ENCODE data around the gene GRSF1.
"Not testable (repeated sequence)": the region's sequence is repeated elsewhere in the genome, so short reads cannot be mapped to it uniquely, and the experiment has no call there.

The GRSF1 gene

DNA sequence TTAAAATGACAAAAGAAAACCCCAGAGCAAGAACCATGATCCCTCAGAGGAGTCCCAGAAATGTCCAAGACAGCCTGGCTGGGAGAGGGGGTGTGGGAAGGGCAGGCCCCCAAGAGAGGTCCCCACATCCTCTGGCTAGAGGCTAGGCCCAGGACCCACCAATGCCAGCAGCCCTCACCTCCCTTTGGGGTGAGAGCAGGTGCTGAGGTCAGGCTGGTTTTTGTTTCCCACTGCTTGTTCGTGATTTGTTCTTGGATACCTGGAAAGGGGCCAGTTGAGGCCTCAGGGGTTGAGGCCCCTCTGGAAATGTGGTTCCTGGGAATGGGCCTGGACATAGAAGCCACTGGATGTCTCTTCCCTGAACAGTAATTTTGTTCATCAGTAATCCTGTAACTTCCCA lies 2.3 kb upstream of the GRSF1 start:
- Histone ChIP-seq H3K36me3 (ENCODE audit: insufficient read depth, low read length) (no peaks in the 10 kb centered on the region), H3K4me1 (ENCODE audit: insufficient read depth, low read length) (peaks cover under 1% of the 10 kb centered on the region), H3K9ac (ENCODE audit: low read depth, low read length) (no peak overlapping the region), H3K9me3 (ENCODE audit: control insufficient read depth, insufficient read depth, low read length) (no peaks in the 10 kb centered on the region)

DNA sequence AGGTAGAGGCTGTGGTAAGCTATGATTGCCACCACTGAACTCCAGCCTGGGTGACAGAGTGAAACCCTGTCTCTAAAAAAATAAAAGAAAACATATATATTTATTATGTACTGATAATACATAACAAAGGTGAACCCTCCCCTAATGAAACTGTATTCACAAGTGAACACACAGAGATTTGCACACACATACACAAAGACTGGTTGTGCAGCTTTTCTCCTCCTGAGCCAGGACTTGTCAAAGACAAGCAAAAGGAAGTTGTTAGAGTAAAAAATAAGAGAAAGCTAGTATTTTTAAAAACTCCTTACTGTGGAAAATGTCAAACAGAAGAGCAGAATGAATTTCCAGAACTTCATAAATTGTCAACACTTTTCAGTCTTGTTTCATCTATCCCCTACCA lies 1.5 kb upstream of the GRSF1 start:
- H3K36me3 ChIP-seq (ENCODE audit: insufficient read depth, low read length), result peaks cover 2% of the 10 kb centered on the region; the same call in 1 of the 2 replicates
- no peaks in the 10 kb centered on the region for H3K9me3 ChIP-seq (ENCODE audit: control insufficient read depth, insufficient read depth, low read length)
- peaks cover 8% of the 10 kb centered on the region for H3K4me1 ChIP-seq (ENCODE audit: insufficient read depth, low read length)
- no peak overlapping the region for H3K9ac ChIP-seq (ENCODE audit: low read depth, low read length)

DNA sequence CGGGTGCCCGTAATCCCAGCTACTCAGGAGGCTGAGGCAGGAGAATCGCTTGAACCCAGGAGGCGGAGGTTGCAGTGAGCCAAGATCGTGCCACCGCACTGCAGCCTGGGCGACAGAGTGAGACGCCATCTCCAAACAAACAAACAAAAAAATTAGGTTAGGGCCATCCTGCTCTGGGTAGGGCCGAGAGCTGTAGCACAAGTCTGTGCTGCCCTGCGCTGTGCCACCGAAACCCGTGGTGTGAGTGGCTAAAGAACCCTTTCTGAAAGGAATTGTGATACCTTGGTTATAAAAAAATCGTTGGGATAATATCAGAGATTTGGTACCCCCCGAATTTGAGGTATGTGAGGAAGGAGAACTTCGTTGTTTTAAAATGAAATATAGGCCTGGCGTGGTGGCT lies 941 bp upstream of the GRSF1 start:
- not testable (repeated sequence) for H3K36me3 ChIP-seq (ENCODE audit: insufficient read depth, low read length); H3K9ac ChIP-seq (ENCODE audit: low read depth, low read length); H3K4me1 ChIP-seq (ENCODE audit: insufficient read depth, low read length); H3K9me3 ChIP-seq (ENCODE audit: control insufficient read depth, insufficient read depth, low read length)

DNA sequence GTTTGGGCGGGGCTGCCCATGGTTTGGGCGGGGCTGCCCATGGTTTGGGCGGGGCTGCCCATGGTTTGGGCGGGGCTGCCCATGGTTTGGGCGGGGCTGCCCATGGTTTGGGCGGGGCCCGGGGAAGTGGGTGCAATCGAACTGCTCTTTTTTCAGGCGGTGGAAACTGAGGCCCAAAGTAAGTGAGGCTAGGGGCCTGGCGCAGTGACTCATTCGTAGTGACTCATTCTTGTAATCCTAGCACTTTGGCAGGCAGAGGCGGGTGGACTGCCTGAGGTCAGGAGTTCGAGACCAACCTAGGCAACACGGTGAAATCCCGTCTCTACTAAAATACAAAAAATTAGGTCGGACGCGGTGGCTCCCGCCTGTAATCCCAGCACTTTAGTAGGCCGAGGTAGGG lies 447 bp upstream of the GRSF1 start:
- not testable (repeated sequence) for H3K9ac ChIP-seq (ENCODE audit: low read depth, low read length); H3K4me1 ChIP-seq (ENCODE audit: insufficient read depth, low read length); H3K36me3 ChIP-seq (ENCODE audit: insufficient read depth, low read length); H3K9me3 ChIP-seq (ENCODE audit: control insufficient read depth, insufficient read depth, low read length)

DNA sequence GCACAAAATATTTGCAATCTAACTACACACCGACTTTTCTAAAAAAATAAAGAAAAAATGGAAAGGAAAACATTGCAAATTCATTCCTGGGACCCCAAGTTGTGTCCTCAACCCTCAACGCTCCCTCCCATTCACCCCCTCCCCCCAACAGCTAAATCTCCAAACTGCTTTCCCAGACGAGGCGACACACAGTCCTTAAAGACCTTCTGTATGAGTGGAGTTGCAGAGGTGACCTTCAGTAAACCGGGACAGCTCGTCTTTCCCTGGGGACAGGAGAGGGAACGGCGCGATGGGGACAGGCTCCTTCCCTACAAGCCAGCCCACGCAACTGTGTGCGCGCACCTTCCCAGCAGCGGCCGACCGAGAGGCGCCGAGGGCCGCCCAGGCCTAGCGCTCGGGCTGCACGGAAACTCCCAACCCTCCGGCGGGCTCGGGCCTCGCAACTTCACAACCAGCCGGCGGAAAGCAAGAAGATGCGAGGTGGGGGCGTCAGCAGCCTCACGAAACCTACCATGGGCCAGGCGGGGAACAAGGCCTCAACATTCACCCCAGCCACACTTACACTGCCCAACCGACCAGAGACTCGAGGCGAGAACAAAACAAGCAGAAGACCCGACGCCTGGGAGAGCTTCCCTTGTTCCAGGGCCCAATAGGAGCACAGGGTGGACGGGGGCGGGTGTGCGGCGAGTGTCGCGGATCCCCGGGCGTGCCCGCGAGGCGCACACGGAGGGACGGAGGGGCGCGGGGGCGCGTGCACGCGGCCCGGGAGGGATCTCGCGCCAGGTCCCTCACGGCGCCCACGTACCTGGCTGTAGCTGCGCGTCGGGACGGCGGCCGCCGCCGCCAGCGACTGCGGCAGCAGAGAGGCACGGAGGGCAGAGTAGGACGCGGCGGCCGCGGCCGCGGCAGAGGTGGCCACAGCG lies 763 bp downstream of the GRSF1 start:
- Histone ChIP-seq H3K36me3 (ENCODE audit: insufficient read depth, low read length) (peaks cover 5% of the 10 kb centered on the region), H3K4me1 (ENCODE audit: insufficient read depth, low read length) (peaks cover 10% of the 10 kb centered on the region), H3K9ac (ENCODE audit: low read depth, low read length) (peak overlapping the region; percentile 81), H3K9me3 (ENCODE audit: control insufficient read depth, insufficient read depth, low read length) (no peaks in the 10 kb centered on the region)

DNA sequence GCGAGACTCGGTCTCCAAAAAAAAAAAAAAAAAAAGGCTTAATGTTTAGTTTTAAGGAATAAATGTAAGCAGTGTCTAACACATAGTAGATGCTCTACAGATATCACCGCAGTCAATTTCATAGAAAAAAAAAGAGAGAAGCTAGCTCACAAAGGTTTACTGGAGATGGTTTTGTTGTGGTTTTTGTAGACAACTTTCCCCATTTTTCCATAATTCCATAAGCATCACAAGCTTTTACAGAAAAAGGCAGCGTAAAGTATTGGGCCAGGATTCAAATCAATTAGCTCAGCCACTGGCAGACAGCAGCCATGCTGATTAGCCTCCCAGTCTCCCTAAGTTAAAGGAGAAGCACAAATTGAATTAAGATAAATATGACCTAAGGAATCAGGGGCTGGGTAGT lies 1.5 kb downstream of the GRSF1 start:
- H3K9me3 ChIP-seq (ENCODE audit: control insufficient read depth, insufficient read depth, low read length), result no peaks in the 10 kb centered on the region
- H3K4me1 ChIP-seq (ENCODE audit: insufficient read depth, low read length), result peaks cover 10% of the 10 kb centered on the region

DNA sequence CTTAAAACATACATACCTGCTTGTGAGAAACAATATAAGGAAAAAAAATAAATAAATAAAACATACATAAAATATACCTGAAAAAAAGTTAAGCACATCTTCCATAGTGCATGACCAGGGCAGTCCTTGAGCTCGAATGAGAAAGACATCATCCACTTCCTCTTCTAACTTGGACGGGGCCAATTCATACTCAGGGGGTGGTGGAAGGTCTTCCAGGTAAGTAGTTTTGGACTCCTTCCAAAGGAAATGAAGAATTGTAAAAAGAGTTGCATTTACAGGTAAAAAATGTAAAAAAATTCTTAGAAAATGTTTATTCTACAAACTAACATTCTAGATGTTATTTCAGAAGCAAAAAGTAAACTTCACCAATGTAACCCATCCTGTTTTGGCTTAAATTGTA lies 3.6 kb downstream of the GRSF1 start:
- Histone ChIP-seq H3K36me3 (ENCODE audit: insufficient read depth, low read length) (peaks cover 29% of the 10 kb centered on the region), H3K4me1 (ENCODE audit: insufficient read depth, low read length) (peaks cover 10% of the 10 kb centered on the region), H3K9me3 (ENCODE audit: control insufficient read depth, insufficient read depth, low read length) (no peaks in the 10 kb centered on the region), H3K9ac (ENCODE audit: low read depth, low read length) (no peak overlapping the region)

More for the DNA sequence above, 1.5 kb downstream of the GRSF1 start:
- H3K9ac ChIP-seq (ENCODE audit: low read depth, low read length), result peak overlapping the region; percentile 81
- peaks cover 9% of the 10 kb centered on the region for H3K36me3 ChIP-seq (ENCODE audit: insufficient read depth, low read length)

DNA sequence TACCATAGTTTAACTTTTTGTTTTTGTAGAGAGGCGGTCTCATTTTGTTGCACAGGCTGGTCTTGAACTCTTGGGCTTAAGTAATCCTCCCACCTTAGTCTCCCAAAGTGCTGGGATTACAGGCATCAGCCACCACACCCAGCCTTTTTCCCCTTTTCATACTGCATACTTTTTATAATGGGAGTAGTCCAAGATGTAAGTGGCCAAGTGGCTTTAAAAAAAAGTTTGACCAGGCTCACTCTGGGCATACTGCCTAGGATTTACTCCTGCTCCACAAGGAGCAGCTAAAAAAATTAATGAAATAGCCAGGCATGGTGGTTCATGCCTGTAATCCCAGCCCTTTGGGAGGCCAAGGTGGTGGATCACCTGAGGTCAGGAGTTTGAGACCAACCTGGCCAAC lies 6.0 kb downstream of the GRSF1 start:
- Histone ChIP-seq H3K9me3 (ENCODE audit: control insufficient read depth, insufficient read depth, low read length) (no peaks in the 10 kb centered on the region), H3K36me3 (ENCODE audit: insufficient read depth, low read length) (peaks cover 33% of the 10 kb centered on the region), H3K4me1 (ENCODE audit: insufficient read depth, low read length) (peaks cover 10% of the 10 kb centered on the region), H3K9ac (ENCODE audit: low read depth, low read length) (no peak overlapping the region)

DNA sequence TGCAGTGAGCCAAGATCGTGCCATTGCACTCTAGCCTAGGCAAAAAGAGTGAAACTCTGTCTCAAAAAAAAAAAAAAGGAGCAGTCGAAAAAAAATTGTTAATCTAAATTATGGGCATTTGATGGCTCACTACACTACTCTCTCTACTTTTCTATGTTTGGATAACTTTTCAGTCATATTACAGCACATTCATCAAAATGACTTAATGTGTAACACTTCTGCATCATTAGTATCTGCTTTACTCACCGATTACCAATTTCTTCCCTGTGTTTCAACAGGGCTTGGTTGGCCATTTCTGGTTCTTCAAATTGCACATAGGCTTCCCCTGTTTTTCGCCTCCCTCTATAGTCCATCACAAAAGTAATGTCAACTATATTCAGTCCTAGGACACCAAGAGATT lies 8.4 kb downstream of the GRSF1 start:
- Histone ChIP-seq H3K9me3 (ENCODE audit: control insufficient read depth, insufficient read depth, low read length) (no peaks in the 10 kb centered on the region), H3K36me3 (ENCODE audit: insufficient read depth, low read length) (peaks cover 35% of the 10 kb centered on the region), H3K4me1 (ENCODE audit: insufficient read depth, low read length) (peaks cover 3% of the 10 kb centered on the region; the same call in 1 of the 2 replicates), H3K9ac (ENCODE audit: low read depth, low read length) (no peak overlapping the region)

DNA sequence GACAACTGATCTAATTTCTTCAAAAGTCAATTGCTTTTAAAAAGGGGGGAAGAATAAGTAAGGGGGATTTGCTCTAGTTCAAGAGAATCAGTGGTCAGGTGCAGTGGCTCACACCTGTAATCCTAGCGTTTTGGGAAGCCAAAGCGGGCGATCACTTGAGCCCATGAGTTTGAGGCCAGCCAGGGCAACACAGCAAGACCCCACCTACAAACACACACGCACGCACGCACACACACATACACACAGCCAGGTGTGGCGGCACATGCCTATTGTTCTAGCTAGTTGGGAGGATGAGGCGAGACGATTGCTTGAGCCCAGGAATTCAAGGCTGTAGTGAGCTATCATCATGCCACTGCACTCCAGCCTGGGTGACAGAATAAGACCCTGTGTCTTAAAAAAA lies 9.6 kb downstream of the GRSF1 start:
- Histone ChIP-seq H3K9me3 (ENCODE audit: control insufficient read depth, insufficient read depth, low read length) (no peaks in the 10 kb centered on the region), H3K36me3 (ENCODE audit: insufficient read depth, low read length) (peaks cover 33% of the 10 kb centered on the region), H3K4me1 (ENCODE audit: insufficient read depth, low read length) (no peaks in the 10 kb centered on the region), H3K9ac (ENCODE audit: low read depth, low read length) (no peak overlapping the region)

DNA sequence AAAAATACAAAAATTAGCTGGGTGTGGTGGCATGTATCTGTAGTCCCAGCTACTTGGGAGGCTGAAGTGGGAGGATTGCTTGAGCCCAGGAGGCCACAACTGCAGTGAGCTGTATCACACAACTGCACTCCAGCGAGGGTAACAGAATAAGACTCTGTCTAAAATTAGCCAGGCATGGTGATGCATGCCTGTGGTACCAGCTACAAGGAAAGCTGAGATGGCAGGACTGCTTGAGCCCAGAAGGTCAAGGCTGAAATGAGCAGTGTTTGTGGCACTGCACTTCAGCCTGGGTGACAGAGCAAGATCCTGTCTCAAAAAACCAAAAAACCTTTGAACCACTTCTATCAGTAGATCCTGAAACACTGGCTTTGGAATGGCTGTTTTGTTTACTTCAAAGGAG lies 10.2 kb downstream of the GRSF1 start:
- H3K9ac ChIP-seq (ENCODE audit: low read depth, low read length), result no peak overlapping the region
- H3K4me1 ChIP-seq (ENCODE audit: insufficient read depth, low read length), result no peaks in the 10 kb centered on the region
- H3K36me3 ChIP-seq (ENCODE audit: insufficient read depth, low read length), result peaks cover 36% of the 10 kb centered on the region
- H3K9me3 ChIP-seq (ENCODE audit: control insufficient read depth, insufficient read depth, low read length), result no peaks in the 10 kb centered on the region

DNA sequence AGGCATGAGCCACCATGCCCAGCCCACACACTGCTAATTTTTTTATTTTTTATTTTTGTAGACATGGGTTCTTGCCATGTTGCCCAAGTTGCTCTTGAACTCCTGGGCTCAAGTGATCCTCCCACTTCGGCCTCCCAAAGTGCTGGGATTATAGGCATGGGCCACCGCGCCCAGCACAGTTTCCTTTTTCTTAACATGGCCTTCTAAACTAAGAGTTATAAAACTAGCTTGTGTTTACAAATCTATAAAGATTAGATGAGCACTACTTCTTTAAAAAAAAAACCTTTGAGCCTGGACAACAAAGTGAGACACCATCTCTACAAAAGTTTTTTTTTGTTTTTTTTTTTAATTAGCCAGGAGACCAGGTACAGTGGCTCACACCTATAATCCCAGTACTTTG lies 10.7 kb downstream of the GRSF1 start:
- Histone ChIP-seq H3K9me3 (ENCODE audit: control insufficient read depth, insufficient read depth, low read length) (no peaks in the 10 kb centered on the region), H3K9ac (ENCODE audit: low read depth, low read length) (no peak overlapping the region), H3K4me1 (ENCODE audit: insufficient read depth, low read length) (no peaks in the 10 kb centered on the region), H3K36me3 (ENCODE audit: insufficient read depth, low read length) (peaks cover 40% of the 10 kb centered on the region)

DNA sequence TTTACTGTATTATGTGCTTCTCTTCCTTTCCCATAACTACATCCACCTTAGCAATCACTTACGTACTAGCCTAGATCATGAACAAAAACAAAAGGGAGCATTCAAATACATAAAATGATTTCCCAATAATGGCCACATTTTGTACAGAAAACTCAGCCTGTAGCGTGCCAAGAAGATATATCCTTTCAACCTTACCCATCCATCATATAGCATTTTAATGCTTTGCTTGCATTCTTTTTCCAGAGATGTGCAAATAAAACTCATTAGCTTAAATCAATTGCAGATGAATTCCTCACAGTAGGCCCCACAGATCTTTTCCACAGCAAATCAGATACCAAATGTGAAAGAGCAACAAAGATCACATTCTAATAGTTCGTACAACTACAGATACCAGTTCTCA lies 20.8 kb downstream of the GRSF1 start:
- Histone ChIP-seq H3K4me1 (ENCODE audit: insufficient read depth, low read length) (no peaks in the 10 kb centered on the region), H3K9ac (ENCODE audit: low read depth, low read length) (no peak overlapping the region), H3K9me3 (ENCODE audit: control insufficient read depth, insufficient read depth, low read length) (no peaks in the 10 kb centered on the region), H3K36me3 (ENCODE audit: insufficient read depth, low read length) (peaks cover 21% of the 10 kb centered on the region)

DNA sequence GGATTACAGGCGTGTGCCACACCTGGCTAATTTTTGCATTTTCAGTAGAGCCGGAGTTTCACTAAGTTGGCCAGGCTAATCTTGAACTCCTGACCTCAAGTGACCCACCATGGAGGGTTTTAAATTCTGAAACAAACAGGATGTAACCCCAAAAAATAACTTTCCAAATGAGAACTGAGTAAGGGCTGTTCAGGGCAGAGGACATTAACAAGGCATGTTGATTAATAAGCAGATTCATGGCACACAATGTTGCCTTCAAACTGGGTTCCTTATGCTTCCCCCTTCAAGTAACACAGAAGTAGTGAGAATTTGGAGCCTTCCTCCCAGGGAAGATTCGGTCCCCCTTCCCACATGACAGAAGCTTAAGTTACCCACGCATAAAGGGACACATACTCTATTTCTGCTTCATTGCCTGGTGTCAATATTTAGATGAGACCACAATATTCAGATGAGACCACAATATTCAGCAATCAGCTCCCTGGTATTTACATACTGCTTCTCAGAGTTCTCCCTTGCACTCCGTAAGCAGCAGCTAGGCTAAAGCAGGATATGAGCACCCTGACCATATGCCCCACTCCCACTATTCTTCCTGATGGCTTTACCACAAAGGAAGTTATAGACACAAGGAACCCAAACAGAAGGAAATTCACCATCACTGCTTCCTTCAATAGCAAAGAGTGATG lies 21.4 kb downstream of the GRSF1 start:
- H3K4me1 ChIP-seq (ENCODE audit: insufficient read depth, low read length), result no peaks in the 10 kb centered on the region
- H3K9ac ChIP-seq (ENCODE audit: low read depth, low read length), result no peak overlapping the region
- H3K36me3 ChIP-seq (ENCODE audit: insufficient read depth, low read length), result peaks cover 18% of the 10 kb centered on the region
- no peaks in the 10 kb centered on the region for H3K9me3 ChIP-seq (ENCODE audit: control insufficient read depth, insufficient read depth, low read length)

DNA sequence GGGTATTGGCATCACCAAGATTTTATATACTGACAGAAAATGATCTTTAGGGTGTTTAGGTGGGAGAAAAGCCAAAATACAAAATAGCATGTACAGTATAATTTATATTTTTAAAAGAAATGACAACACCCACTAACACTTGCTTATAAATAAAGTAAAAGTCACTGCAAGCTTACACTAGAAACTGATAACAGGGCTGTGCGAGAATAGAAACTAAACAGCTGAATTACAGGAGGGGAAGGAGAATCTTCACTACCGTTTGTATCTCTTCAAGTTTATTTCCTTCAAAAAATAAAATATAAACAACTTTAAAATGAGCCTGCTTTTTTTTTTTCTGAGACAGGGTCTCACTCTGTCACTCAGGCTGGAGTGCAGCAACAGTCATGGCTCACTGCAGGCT lies 22.8 kb downstream of the GRSF1 start:
- Histone ChIP-seq H3K9me3 (ENCODE audit: control insufficient read depth, insufficient read depth, low read length) (no peaks in the 10 kb centered on the region), H3K4me1 (ENCODE audit: insufficient read depth, low read length) (no peaks in the 10 kb centered on the region), H3K9ac (ENCODE audit: low read depth, low read length) (no peak overlapping the region), H3K36me3 (ENCODE audit: insufficient read depth, low read length) (peaks cover 18% of the 10 kb centered on the region)
